ENCODE data around the gene TAOK3. TPM values are rescaled to one million over a fixed set of nuclear protein-coding genes. Genes with fewer than 3 reads are reported as not detected.

Gene TAOK3
- polyA plus RNA-seq, 3 donors, result 19.7 to 58.3 (median 44.8) TPM

GRCh38 chr12:118418385-118419057 lies 45.8 kb upstream of the TAOK3 start:
- H3K36me3 ChIP-seq (replicated peaks in 1 of 2; ENCODE audit: control insufficient read depth in 1 of 2, insufficient read depth in 2 of 2, low read length in 2 of 2), result peaks cover 37 to 47% of the 10 kb centered on the region in 2 donors
- Mint-ChIP-seq H3K4me3 (no peak overlapping the region), H3K9me3 (no peaks in the 10 kb centered on the region), H3K27ac (no peak overlapping the region), H3K36me3 (peaks cover 44 to 45% of the 10 kb centered on the region in 2 donors), H3K4me1 (no peaks in the 10 kb centered on the region), H3K27me3 (ENCODE audit: low read depth in 3 of 3) (no peaks in the 10 kb centered on the region)
- no peaks in the 10 kb centered on the region for H3K4me1 ChIP-seq (ENCODE audit: control insufficient read depth in 1 of 2, insufficient read depth in 2 of 2, low read length in 2 of 2)
- intact Hi-C loops (cut with micrococcal nuclease), result no loop called here
- no peak overlapping the region for H3K4me2 ChIP-seq (replicated peaks; ENCODE audit: extremely low read depth, low read length, poor library complexity, severe bottlenecking)
- H3K9me3 ChIP-seq (replicated peaks in 1 of 2; ENCODE audit: control insufficient read depth in 1 of 2, insufficient read depth in 1 of 2, low read length in 2 of 2), result no peaks in the 10 kb centered on the region
- DNase-seq, result no peak
- H3K27ac ChIP-seq (ENCODE audit: low read depth in 1 of 2, low read length in 2 of 2), result no peak overlapping the region
- no peaks in the 10 kb centered on the region for H3K27me3 ChIP-seq (ENCODE audit: control insufficient read depth in 2 of 2, insufficient read depth in 2 of 2, low read length in 2 of 2)
- no peak overlapping the region for H3K9ac ChIP-seq (ENCODE audit: insufficient read depth, low read length, poor library complexity, severe bottlenecking)
- H2AFZ ChIP-seq (ENCODE audit: insufficient read depth, low read depth, low read length, poor library complexity, severe bottlenecking), result no peak overlapping the region
- H4K20me1 ChIP-seq (ENCODE audit: insufficient read depth, low read length), result no peaks in the 10 kb centered on the region
- no peak overlapping the region for H3K4me3 ChIP-seq (replicated peaks in 1 of 3; ENCODE audit: low read depth in 2 of 3, low read length in 3 of 3)
- H3K79me2 ChIP-seq (ENCODE audit: insufficient read depth, low read length), result no peaks in the 10 kb centered on the region
- WGBS (ENCODE audit: insufficient coverage), result no CpG with 5 or more reads among the region's 1 CpG
- TF ChIP-seq CTCF (IDR thresholded peaks at IDR 0.05), result no peak

- Histone ChIP-seq H3K79me2 (ENCODE audit: insufficient read depth, low read length) (no peaks in the 10 kb centered on the region), H3K4me1 (ENCODE audit: control insufficient read depth in 1 of 2, insufficient read depth in 2 of 2, low read length in 2 of 2) (no peaks in the 10 kb centered on the region), H3K9ac (ENCODE audit: insufficient read depth, low read length, poor library complexity, severe bottlenecking) (no peak overlapping the region), H3K36me3 (replicated peaks in 1 of 2; ENCODE audit: control insufficient read depth in 1 of 2, insufficient read depth in 2 of 2, low read length in 2 of 2) (peaks cover 43 to 53% of the 10 kb centered on the region in 2 donors), H3K4me3 (replicated peaks in 1 of 3; ENCODE audit: low read depth in 2 of 3, low read length in 3 of 3) (no peak overlapping the region), H3K27ac (ENCODE audit: low read depth in 1 of 2, low read length in 2 of 2) (no peak overlapping the region), H3K27me3 (ENCODE audit: control insufficient read depth in 2 of 2, insufficient read depth in 2 of 2, low read length in 2 of 2) (no peaks in the 10 kb centered on the region), H3K4me2 (replicated peaks; ENCODE audit: extremely low read depth, low read length, poor library complexity, severe bottlenecking) (no peak overlapping the region), H3K9me3 (replicated peaks in 1 of 2; ENCODE audit: control insufficient read depth in 1 of 2, insufficient read depth in 1 of 2, low read length in 2 of 2) (no peaks in the 10 kb centered on the region), H2AFZ (ENCODE audit: insufficient read depth, low read depth, low read length, poor library complexity, severe bottlenecking) (no peak overlapping the region), H4K20me1 (ENCODE audit: insufficient read depth, low read length) (no peaks in the 10 kb centered on the region)
- no peak for TF ChIP-seq CTCF (IDR thresholded peaks at IDR 0.05)
- intact Hi-C loops (cut with micrococcal nuclease), result no loop called here
- Mint-ChIP-seq H3K4me1 (no peaks in the 10 kb centered on the region), H3K9me3 (no peaks in the 10 kb centered on the region), H3K36me3 (peaks cover 50% of the 10 kb centered on the region in 2 donors), H3K27ac (peak overlapping the region in 1 of 7 donors; percentile 57), H3K27me3 (ENCODE audit: low read depth in 3 of 3) (no peaks in the 10 kb centered on the region), H3K4me3 (no peak overlapping the region)
- DNase-seq, result no peak
- WGBS (ENCODE audit: insufficient coverage), result no CpG with 5 or more reads among the region's 3 CpGs
These were observed 45.2 kb upstream of the TAOK3 start for GRCh38 chr12:118417942-118418341.

Data from CD14-positive monocyte (primary cell).